ENCODE measurements around the gene FAM222B.
"Not testable (repeated sequence)": the region's sequence is repeated elsewhere in the genome, so short reads cannot be mapped to it uniquely, and the experiment has no call there.

Gene FAM222B

DNA sequence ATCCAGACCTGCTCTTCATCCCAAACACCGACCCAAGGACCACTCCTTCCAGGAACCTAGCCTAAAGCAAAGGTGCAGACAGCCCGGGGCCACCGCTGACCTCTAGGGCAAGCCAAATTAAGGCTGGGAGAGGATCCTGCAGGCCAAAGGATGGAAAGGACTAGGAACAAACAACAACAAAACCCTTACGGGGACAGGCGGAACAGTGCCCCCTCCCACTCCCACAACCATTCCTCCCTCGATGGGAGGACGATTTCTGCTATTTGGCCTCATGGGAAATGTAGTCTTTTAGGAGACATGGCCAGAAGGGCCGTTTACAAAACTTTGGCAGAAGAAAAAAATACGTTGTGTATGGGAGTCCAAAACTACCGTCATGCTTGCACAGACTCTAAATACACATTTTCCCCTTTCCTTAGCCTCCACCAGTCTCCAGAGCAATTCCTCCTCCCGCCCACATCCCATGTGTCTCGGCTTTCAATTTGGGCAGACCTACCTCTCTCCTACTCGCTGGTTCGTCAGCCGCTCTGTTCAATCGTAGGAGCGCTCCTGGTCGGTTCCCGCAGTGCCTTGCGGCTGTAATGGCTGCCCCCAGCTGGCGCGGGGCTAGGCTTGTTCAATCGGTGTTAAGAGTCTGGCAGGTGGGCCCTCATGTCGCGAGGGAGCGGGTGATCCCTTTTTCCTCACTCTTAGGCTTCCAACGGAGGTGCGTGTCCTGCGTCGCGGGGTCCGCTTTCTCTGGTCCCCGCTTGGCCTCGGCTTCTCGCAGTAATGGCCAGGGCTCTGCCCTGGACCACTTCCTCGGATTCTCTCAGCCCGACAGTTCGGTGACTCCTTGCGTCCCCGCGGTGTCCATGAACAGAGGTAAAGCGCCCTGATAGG, 12.1 kb upstream of the FAM222B start, which contains the start of gene ERAL1:
Gene ERAL1 (plus strand): TSS at position 560 of the 879 bp plus-strand sequence. CDS start 19 bp downstream, at position 579.
- peak within 1 kb of the TSS; percentile 71 for H3K4me3 ChIP-seq
- DNase-seq (ENCODE audit: low spot score), result peak; percentile 87
- TF ChIP-seq, protein P1, sequence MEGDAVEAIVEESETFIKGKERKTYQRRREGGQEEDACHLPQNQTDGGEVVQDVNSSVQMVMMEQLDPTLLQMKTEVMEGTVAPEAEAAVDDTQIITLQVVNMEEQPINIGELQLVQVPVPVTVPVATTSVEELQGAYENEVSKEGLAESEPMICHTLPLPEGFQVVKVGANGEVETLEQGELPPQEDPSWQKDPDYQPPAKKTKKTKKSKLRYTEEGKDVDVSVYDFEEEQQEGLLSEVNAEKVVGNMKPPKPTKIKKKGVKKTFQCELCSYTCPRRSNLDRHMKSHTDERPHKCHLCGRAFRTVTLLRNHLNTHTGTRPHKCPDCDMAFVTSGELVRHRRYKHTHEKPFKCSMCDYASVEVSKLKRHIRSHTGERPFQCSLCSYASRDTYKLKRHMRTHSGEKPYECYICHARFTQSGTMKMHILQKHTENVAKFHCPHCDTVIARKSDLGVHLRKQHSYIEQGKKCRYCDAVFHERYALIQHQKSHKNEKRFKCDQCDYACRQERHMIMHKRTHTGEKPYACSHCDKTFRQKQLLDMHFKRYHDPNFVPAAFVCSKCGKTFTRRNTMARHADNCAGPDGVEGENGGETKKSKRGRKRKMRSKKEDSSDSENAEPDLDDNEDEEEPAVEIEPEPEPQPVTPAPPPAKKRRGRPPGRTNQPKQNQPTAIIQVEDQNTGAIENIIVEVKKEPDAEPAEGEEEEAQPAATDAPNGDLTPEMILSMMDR (IDR thresholded peaks at IDR 0.05), result no peak
- H3K27ac ChIP-seq, result peak within 1 kb of the TSS; percentile 44 to 61

DNA sequence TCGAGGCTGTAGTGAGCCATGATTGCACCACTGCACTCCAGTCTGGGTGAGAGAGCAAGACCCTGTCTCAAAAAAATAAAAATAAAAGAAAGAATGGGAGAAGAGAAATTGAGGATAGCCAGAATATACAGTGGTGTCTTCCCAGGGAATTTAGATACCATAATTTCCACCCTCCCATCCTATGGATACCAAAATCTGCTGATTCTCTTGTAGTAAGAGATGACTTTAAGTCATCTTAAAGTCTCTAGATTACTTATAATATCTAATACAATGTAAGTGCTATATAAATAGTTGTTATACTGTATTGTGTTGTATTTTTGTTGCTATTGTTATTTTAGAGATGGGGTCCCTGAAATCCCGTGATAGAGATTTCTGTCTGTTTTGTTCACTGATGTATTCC, 10.7 kb upstream of the FAM222B start:
- H3K27ac ChIP-seq, result no peak overlapping the region

DNA sequence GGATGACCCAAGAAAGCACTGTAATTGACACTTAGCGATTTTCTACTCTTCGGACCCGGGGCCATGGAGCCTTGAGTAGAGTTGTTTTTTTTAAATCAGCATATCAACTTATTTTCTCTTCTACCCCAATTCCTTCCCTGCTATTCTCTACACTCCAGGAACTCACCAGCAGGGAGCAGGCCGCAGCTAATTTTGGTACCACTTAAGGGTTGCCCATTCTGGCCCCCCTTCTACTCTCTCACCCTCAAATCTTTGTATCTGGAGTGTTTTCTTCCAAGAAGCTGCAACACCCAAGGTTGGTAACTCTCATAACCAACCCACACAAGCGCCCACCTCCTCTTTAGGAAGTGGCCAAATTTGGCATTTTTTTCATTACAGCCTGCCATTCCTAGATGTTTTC, 6.7 kb upstream of the FAM222B start:
- no peak overlapping the region for H3K4me3 ChIP-seq
- no peak overlapping the region for H3K27ac ChIP-seq
- TF ChIP-seq, protein P1 (IDR thresholded peaks at IDR 0.05), result no peak
- DNase-seq (ENCODE audit: low spot score), result no peak

More for the DNA sequence above, 10.7 kb upstream of the FAM222B start:
- TF ChIP-seq, protein P1 (IDR thresholded peaks at IDR 0.05), result no peak
- H3K4me3 ChIP-seq, result no peak overlapping the region
- DNase-seq (ENCODE audit: low spot score), result no peak

DNA sequence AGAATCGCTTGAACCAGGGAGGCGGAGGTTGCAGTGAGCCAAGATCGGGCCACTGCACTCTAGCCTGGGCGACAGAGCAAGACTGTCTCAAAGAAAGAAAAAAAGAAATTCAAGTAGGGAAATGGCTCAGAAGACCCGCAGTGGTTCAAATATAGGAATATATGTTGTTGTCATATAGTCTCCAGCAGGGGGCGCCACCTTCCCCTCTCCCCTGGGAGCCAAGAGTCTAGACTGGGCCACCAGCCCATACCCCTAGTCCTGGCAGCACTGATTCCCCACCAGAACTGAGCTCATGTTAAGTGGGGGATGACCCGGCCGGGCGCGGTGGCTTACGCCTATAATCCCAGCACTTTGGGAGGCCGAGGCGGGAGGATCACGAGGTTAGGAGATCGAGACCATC, 6.1 kb upstream of the FAM222B start:
- not testable (repeated sequence) for H3K27ac ChIP-seq; DNase-seq (ENCODE audit: low spot score); H3K4me3 ChIP-seq

DNA sequence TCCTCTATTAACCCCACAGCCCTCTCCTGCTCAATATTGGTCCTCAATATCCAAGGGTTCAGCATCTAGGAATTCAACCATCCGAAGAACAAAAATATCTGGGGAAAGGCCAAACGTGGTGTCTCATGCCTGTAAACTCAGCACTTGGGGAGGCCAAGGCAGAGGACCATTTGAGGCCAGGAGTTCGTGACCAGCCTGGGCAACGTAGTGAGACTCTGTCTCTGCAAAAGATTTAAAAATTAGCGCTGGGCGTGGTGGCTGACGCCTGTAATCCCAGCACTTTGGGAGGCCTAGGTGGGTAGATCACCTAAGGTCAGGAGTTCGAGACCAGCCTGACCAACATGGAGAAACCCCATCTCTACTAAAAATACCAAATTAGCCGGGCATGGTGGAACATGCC, 4.1 kb upstream of the FAM222B start:
- H3K27ac ChIP-seq; H3K4me3 ChIP-seq; DNase-seq (ENCODE audit: low spot score): not testable (repeated sequence)

DNA sequence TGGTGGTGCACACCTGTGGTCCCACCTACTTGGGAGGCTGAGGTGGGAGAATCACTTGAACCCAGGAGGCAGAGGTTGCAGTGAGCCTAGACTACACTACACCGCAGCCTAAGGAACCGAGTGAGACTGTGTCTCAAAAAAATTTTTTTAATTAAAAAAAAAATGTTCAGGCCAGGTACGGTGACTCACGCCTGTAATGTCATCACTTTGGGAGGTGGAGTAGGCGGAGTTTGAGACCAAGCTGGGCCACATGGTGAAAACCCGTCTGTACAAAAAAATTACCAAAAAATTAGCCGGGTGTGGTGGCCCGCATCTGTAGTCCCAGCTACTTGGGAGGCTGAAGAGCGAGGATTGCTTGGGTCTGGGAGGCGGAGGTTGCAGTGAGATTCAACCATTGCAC, 3.6 kb upstream of the FAM222B start:
- no peak overlapping the region for H3K27ac ChIP-seq
- no peak for DNase-seq (ENCODE audit: low spot score)
- no peak overlapping the region for H3K4me3 ChIP-seq
- TF ChIP-seq, protein P1 (IDR thresholded peaks at IDR 0.05), result no peak

DNA sequence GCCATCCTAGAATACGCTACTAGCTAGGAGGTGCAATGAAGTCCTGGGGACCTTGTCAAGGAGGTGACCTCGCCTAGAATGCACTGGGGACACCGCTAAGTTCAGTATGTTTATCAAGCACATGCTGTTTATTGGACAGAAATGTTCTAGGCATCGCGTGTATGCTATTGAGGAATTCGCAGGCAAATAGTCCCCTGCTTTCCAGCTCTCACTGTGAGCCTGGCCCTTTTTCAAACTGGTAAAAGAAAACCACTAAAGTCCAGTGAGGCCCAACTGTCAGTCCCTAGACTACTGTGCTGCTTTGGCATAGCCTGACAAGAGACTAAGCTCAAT, 1.2 kb upstream of the FAM222B start:
- TF ChIP-seq, protein P1 (IDR thresholded peaks at IDR 0.05), result no peak
- no peak overlapping the region for H3K4me3 ChIP-seq
- no peak overlapping the region for H3K27ac ChIP-seq
- DNase-seq (ENCODE audit: low spot score), result no peak

DNA sequence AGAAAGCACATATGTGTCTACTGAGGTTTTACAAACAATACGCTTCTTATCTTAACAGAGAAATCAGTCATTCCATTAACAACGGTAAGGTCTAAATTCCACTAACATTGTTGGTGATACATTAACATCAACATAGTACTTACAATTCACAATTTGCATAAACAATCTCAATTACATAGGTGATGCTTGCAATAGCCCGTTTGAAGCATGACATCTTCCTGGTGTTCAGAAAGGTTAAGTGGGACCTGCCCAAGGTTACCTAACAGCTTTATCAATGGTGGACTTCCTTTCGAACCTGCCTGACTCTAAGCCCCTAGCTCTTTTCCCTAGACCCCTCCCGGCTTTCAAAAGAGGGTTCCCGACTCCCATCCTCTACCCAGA, 699 bp downstream of the FAM222B start:
- peak overlapping the region; percentile 57 to 93 for H3K27ac ChIP-seq
- TF ChIP-seq, protein P1 (IDR thresholded peaks at IDR 0.05), result no peak
- peak overlapping the region; percentile 94 for H3K4me3 ChIP-seq
- DNase-seq (ENCODE audit: low spot score), result no peak

Data from coronary artery (tissue), 2 donors.